Kidney (tissue), 14 donors: ENCODE measurements around the gene SNAPIN. TPM values are rescaled to one million over a fixed set of nuclear protein-coding genes. Genes with fewer than 3 reads are reported as not detected.

Experiments
- DNase-seq, 5 donors: peaks; one replicate each; pipeline ENCODE4 v3.0.0-alpha.2; 2013 to 2020
- FAIRE-seq: peaks from 2 replicates; lab custom pipeline; 2012; peaks lifted over from hg19 to GRCh38; lab: Jason Lieb, UNC
- H3K27ac ChIP-seq, 2 donors: one replicate each; pipeline ENCODE4 v1.7.0; 2013; ENCODE audit warnings: low read depth in 2 of 2, low read length in 2 of 2, inconsistent platforms in 1 of 2
- H3K27me3 ChIP-seq: one replicate; pipeline ENCODE4 v1.7.1; 2013; ENCODE audit warnings: low read length, inconsistent platforms; ENCODE audit not compliant: control insufficient read depth, insufficient read depth
- H3K36me3 ChIP-seq, 3 donors: one replicate each; pipeline versions ENCODE4 v1.7.0 to v1.7.1; 2013; ENCODE audit warnings: low read length in 3 of 3, control low read depth in 1 of 3, inconsistent platforms in 1 of 3; ENCODE audit not compliant: insufficient read depth in 3 of 3, control insufficient read depth in 2 of 3
- H3K4me1 ChIP-seq, 3 donors: one replicate each; pipeline versions ENCODE4 v1.7.0 to v1.7.1; 2013; ENCODE audit warnings: low read length in 3 of 3, inconsistent platforms in 1 of 3, low read depth in 1 of 3; ENCODE audit not compliant: control insufficient read depth in 2 of 3, insufficient read depth in 2 of 3
- H3K4me3 ChIP-seq, 3 donors: one replicate each; pipeline versions ENCODE4 v1.7.0 to v1.8.1; 2013; ENCODE audit warnings: low read length in 3 of 3, control low read depth in 1 of 3, inconsistent platforms in 1 of 3
- H3K9ac ChIP-seq, 3 donors: one replicate each; pipeline versions ENCODE4 v1.7.0 to v1.7.1; 2013; ENCODE audit warnings: low read length in 3 of 3, control low read depth in 1 of 3, inconsistent platforms in 1 of 3
- H3K9me3 ChIP-seq, 3 donors: one replicate each; pipeline versions ENCODE4 v1.7.0 to v1.7.1; 2013; ENCODE audit warnings: low read length in 3 of 3, control low read depth in 1 of 3, inconsistent platforms in 1 of 3; ENCODE audit not compliant: control insufficient read depth in 2 of 3, insufficient read depth in 1 of 3
- CTCF ChIP-seq: IDR thresholded peaks from 3 replicates; pipeline ENCODE4 v1.5.1; 2012; ENCODE audit warnings: mild to moderate bottlenecking, moderate library complexity, borderline replicate concordance; ENCODE audit not compliant: insufficient read depth; ENCODE audit errors: extremely low read depth
- intact Hi-C: fragments of 100-400 bp; cut with DNase I; formaldehyde crosslinking; loops from one replicate; pipeline ENCODE4 v1.11.1; 2022
- polyA plus RNA-seq: library from polyadenylated mRNA; stranded (reverse); fragments of 350-450 nt; fragmentation: Illumina TruSeq; extraction: RNeasy Lipid Tissue Mini Kit (QIAGEN cat#74804); gene quantifications from one replicate; pipeline ENCODE4 v1.2.3, GENCODE V29; 2014; ENCODE audit warnings: low read depth, low replicate concordance; ENCODE audit not compliant: insufficient read depth
- total RNA-seq: library from RNA; stranded (reverse); fragmentation: NEBNext Ultra II Directional; extraction: Animal tissue kit (Norgen Biotek cat#: 25700); gene quantifications from one replicate; pipeline ENCODE4 v1.2.1, GENCODE V29; 2021
- donor health status: control.
- donor health status: control.
- donor health status: control.
- donor health status: control.
- donor health status: control.
- donor health status: DM: yes; HTN: yes; CAD: no.
- donor health status: Normal renal cell carcinoma (clear cell type).

SNAPIN gene
- total and polyA plus RNA-seq, 2 donors from 2014 or later = 46.2 to 59.8 TPM

GRCh38 chr1:153659656-153660055 lies 1.2 kb downstream of the SNAPIN start:
- FAIRE-seq = no peak
- intact Hi-C loops = no loop called here
- DNase-seq = no peak
- Histone ChIP-seq H3K4me3 (peak overlapping the region; percentile 71 to 97 (median 95)), H3K36me3 (peaks cover 6 to 41% (median 26%) of the 10 kb centered on the region in 3 donors), H3K27me3 (no peaks in the 10 kb centered on the region), H3K4me1 (peaks cover 0 to 13% (median 10%) of the 10 kb centered on the region in 3 donors), H3K27ac (no peak overlapping the region), H3K9me3 (no peaks in the 10 kb centered on the region), H3K9ac (peak overlapping the region in 1 of 3 donors; percentile 88)
- no peak for TF ChIP-seq CTCF

- no peaks in the 10 kb centered on the region for H3K27me3 ChIP-seq
- no peak for TF ChIP-seq CTCF
- no peak for DNase-seq
- H3K4me1 ChIP-seq = peaks cover 0 to 13% (median 10%) of the 10 kb centered on the region in 3 donors
- no peak overlapping the region for H3K4me3 ChIP-seq
- H3K9me3 ChIP-seq = no peaks in the 10 kb centered on the region
- no peak overlapping the region for H3K27ac ChIP-seq
- FAIRE-seq = no peak
- intact Hi-C loops = no loop called here
- peaks cover 11 to 57% (median 36%) of the 10 kb centered on the region in 3 donors for H3K36me3 ChIP-seq
- no peak overlapping the region for H3K9ac ChIP-seq
Observed at GRCh38 chr1:153661111-153661708, 2.7 kb downstream of the SNAPIN start.

- FAIRE-seq (no peak), DNase-seq (no peak)
- TF ChIP-seq CTCF = no peak
- Histone ChIP-seq H3K4me3 (no peak overlapping the region), H3K9me3 (no peaks in the 10 kb centered on the region), H3K4me1 (peaks cover 0 to 13% (median 10%) of the 10 kb centered on the region in 3 donors), H3K36me3 (peaks cover 13 to 68% (median 44%) of the 10 kb centered on the region in 3 donors), H3K27me3 (no peaks in the 10 kb centered on the region), H3K9ac (no peak overlapping the region), H3K27ac (no peak overlapping the region)
- intact Hi-C loops = no loop called here
Observed at GRCh38 chr1:153662269-153662668, 3.8 kb downstream of the SNAPIN start.
